Measurements from ENCODE around the gene ARL10. TPM values are rescaled to one million over a fixed set of nuclear protein-coding genes. Genes with fewer than 3 reads are reported as not detected.

ARL10 gene
- polyA plus RNA-seq, 1 of the 3 experiments (the other 2 are of a cell fraction) = 4.6 TPM

- Histone ChIP-seq H3K4me3 (ENCODE audit: low read depth in 2 of 2, low read length in 1 of 2) (no peak overlapping the region), H3K4me1 (ENCODE audit: control insufficient read depth in 1 of 2, insufficient read depth in 2 of 2, low read depth in 1 of 2, low read length in 1 of 2) (peaks cover 0 to 12% of the 10 kb centered on the region in 2 experiments; a peak in 2 of 4 replicates), H3K27me3 (ENCODE audit: insufficient read depth) (no peaks in the 10 kb centered on the region), H3K27ac (ENCODE audit: low read depth in 2 of 2, low read length in 1 of 2) (no peak overlapping the region), H4K20me1 (ENCODE audit: insufficient read depth) (no peaks in the 10 kb centered on the region), H2AFZ (ENCODE audit: low read depth) (no peak overlapping the region), H3K4me2 (no peak overlapping the region), H3K9me3 (no peaks in the 10 kb centered on the region), H3F3A (replicated peaks; ENCODE audit: insufficient read depth) (no peaks in the 10 kb centered on the region), H3K9me2 (no peaks in the 10 kb centered on the region), H3K36me3 (replicated peaks in 1 of 2; ENCODE audit: control insufficient read depth in 1 of 2, insufficient read depth in 2 of 2, low read length in 1 of 2) (peaks cover 0 to 5% of the 10 kb centered on the region in 2 experiments), H3K79me2 (ENCODE audit: insufficient read depth) (peaks cover 21% of the 10 kb centered on the region; the same call in 1 of the 2 replicates), H3K9ac (no peak overlapping the region)
- ChIA-PET POLR2A (no interaction called here), CTCF (interaction anchor here (1.8 kb wide), 1 partner anchor 34 kb away, joined by 6 read pairs; the partner anchor contains the start of gene FAF2)
- DNase-seq = peak; percentile 9
- WGBS (ENCODE audit: low lambda C conversion rate) = 96% methylated on average over 2 of the region's 2 CpGs
- TF ChIP-seq ELF1 (IDR thresholded peaks at IDR 0.05) (no peak), PBX3 (IDR thresholded peaks at IDR 0.05) (no peak), EZH2phosphoT487 (IDR thresholded peaks at IDR 0.05; ENCODE audit: borderline replicate concordance, low read depth) (no peak), RFX5 (IDR thresholded peaks at IDR 0.05; ENCODE audit: low read length) (no peak), MAX (IDR thresholded peaks at IDR 0.05; ENCODE audit: low read depth) (no peak), MEF2A (IDR thresholded peaks at IDR 0.05; ENCODE audit: borderline replicate concordance, low read depth) (no peak), REST (IDR thresholded peaks at IDR 0.05; ENCODE audit: low read depth, low read length) (no peak), TEAD4 (IDR thresholded peaks at IDR 0.05; ENCODE audit: borderline replicate concordance, insufficient read depth) (no peak), IRF3 (IDR thresholded peaks at IDR 0.05; ENCODE audit: low read depth, low read length) (no peak), FOXM1 (IDR thresholded peaks at IDR 0.05; ENCODE audit: low read depth) (no peak), USF1 (IDR thresholded peaks at IDR 0.05; ENCODE audit: borderline replicate concordance, low read depth) (no peak), CTCF (IDR thresholded peaks at IDR 0.05) (no peak), NRF1 (IDR thresholded peaks at IDR 0.05; ENCODE audit: low read depth, low read length) (no peak), ZBTB33 (IDR thresholded peaks at IDR 0.05; ENCODE audit: borderline replicate concordance, low read depth) (no peak), GABPA (IDR thresholded peaks at IDR 0.05; ENCODE audit: low read depth) (no peak), FOXJ3 (CRISPR knock-in tag; IDR thresholded peaks at IDR 0.05) (no peak), RCOR1 (IDR thresholded peaks at IDR 0.05; ENCODE audit: low read length) (no peak), POLR2AphosphoS5 (IDR thresholded peaks at IDR 0.05; ENCODE audit: low read depth, low read length) (no peak)
Observed at GRCh38 chr5:176413255-176413565, 47.9 kb downstream of the ARL10 start.

All from SK-N-SH (cell line).